K562 (cell line): ENCODE measurements around the gene ZC3HAV1L. TPM values are rescaled to one million over a fixed set of nuclear protein-coding genes. Genes with fewer than 3 reads are reported as not detected.

Experiments used
- ATAC-seq: fragments of 200-7000 bp; cut with Tn5 transposase; 3 replicates; pipeline ENCODE4 v1.9.1; 2020; ENCODE audit warnings: moderate library complexity
- BruUV-seq: library from RNA; stranded (reverse); fragments of 400-500 nt; replicated peaks from 2 replicates; lab custom pipeline; 2021; lab: Mats Ljungman, UMichigan
- CTCF ChIA-PET: fragments of 300-600 bp; formaldehyde crosslinking; extraction: SDS; loops from one replicate; lab custom pipeline; 2021; ENCODE audit warnings: low intra/inter-chr PET ratio; lab: Yijun Ruan, JAX
- POLR2A ChIA-PET: fragments of 300-600, 350-650 bp; sonication (Branson Sonifier 250); formaldehyde crosslinking; extraction: SDS; loops from one replicate; lab custom pipeline; 2021; ENCODE audit warnings: antibody characterized with exemption, inconsistent platforms; lab: Yijun Ruan, JAX
- DNase-seq, 4 experiments: peaks; one replicate each; pipeline versions ENCODE4 v3.0.0 to v3.0.0-alpha.2; 2011 to 2018; ENCODE audit warnings: low spot score in 3 of 4, mixed read lengths in 3 of 4; ENCODE audit errors: extremely low read depth in 1 of 4
- FAIRE-seq: peaks from 2 replicates; lab custom pipeline; 2011; peaks lifted over from hg19 to GRCh38; lab: Jason Lieb, UNC
- H2AFZ ChIP-seq: 2 replicates; pipeline ENCODE4 v1.6.0; 2011; ENCODE audit warnings: low read depth, low read length, control low read depth, inconsistent platforms
- H3K27ac ChIP-seq: fragments of 200-600 bp; 3 replicates; pipeline ENCODE4 v1.8.0; 2011; ENCODE audit warnings: low read depth, mild to moderate bottlenecking, control low read depth, inconsistent platforms, low read length, moderate library complexity, mixed read lengths; ENCODE audit errors: extremely low read depth
- H3K27me3 ChIP-seq, 2 experiments: fragments of 300-600 bp in 1 of 2; 2 replicates in 1 of 2; 3 replicates in 1 of 2; pipeline versions ENCODE4 v1.6.0 to v1.8.0; 2011; ENCODE audit warnings: inconsistent platforms in 2 of 2, low read length in 2 of 2, mild to moderate bottlenecking in 1 of 2, mixed read lengths in 1 of 2, moderate library complexity in 1 of 2; ENCODE audit not compliant: control insufficient read depth in 2 of 2, insufficient read depth in 2 of 2
- H3K36me3 ChIP-seq: fragments of 300-600 bp; 3 replicates; pipeline ENCODE4 v1.8.0; 2011; ENCODE audit warnings: mild to moderate bottlenecking, low read length, inconsistent platforms; ENCODE audit not compliant: control insufficient read depth, insufficient read depth
- H3K4me1 ChIP-seq, 2 experiments: fragments of 200-600 bp in 1 of 2; replicated peaks in 1 of 2; 2 replicates in 1 of 2; 3 replicates in 1 of 2; pipeline versions ENCODE4 v1.5.1 to v1.8.0; 2011; ENCODE audit warnings: inconsistent platforms in 2 of 2, low read length in 2 of 2, mild to moderate bottlenecking in 1 of 2, mixed read lengths in 1 of 2, moderate library complexity in 1 of 2; ENCODE audit not compliant: control insufficient read depth in 2 of 2, insufficient read depth in 2 of 2
- H3K4me2 ChIP-seq: 2 replicates; pipeline ENCODE4 v1.6.1; 2011; ENCODE audit warnings: low read length, control low read depth, inconsistent platforms, mixed read lengths; ENCODE audit not compliant: insufficient read depth
- H3K4me3 ChIP-seq: fragments of 200-600 bp; sonication (generic), shearing (Covaris generic); 2 replicates; pipeline ENCODE4 v1.5.1; 2016; ENCODE audit warnings: control low read depth, inconsistent platforms
- H3K79me2 ChIP-seq: fragments of 200-600 bp; 3 replicates; pipeline ENCODE4 v1.8.0; 2011; ENCODE audit warnings: low read length, inconsistent platforms; ENCODE audit not compliant: control insufficient read depth, insufficient read depth
- H3K9ac ChIP-seq, 2 experiments: 2 replicates each; pipeline versions ENCODE4 v1.6.0 to v1.6.1; 2011; ENCODE audit warnings: low read depth in 2 of 2, low read length in 2 of 2, control low read depth in 1 of 2, inconsistent platforms in 1 of 2, mild to moderate bottlenecking in 1 of 2, mixed read lengths in 1 of 2; ENCODE audit not compliant: insufficient read depth in 1 of 2
- H3K9me1 ChIP-seq: one replicate; pipeline ENCODE4 v1.6.0; 2011; ENCODE audit warnings: inconsistent platforms, mild to moderate bottlenecking, low read length, moderate library complexity; ENCODE audit not compliant: control insufficient read depth, insufficient read depth
- H3K9me3 ChIP-seq: replicated peaks from 2 replicates; pipeline ENCODE4 v1.5.1; 2011; ENCODE audit warnings: low read depth, low read length, inconsistent platforms; ENCODE audit not compliant: control insufficient read depth, insufficient read depth
- H4K20me1 ChIP-seq: replicated peaks from 2 replicates; pipeline ENCODE4 v1.6.1; 2011; ENCODE audit warnings: low read length, inconsistent platforms, mixed read lengths; ENCODE audit not compliant: control insufficient read depth, insufficient read depth
- CBX1 ChIP-seq: sonication (generic); IDR thresholded peaks from 2 replicates; pipeline ENCODE4 v1.6.1; 2016; ENCODE audit warnings: antibody characterized with exemption, low read depth, mild to moderate bottlenecking
- HSF4 ChIP-seq: fragments of 250-450 bp; sonication (Bioruptor Pico); IDR thresholded peaks from 2 replicates; pipeline ENCODE4 v2.1.2; 2022; ENCODE audit warnings: mild to moderate bottlenecking, moderate library complexity, borderline replicate concordance
- JUN ChIP-seq, 2 experiments: sonication (generic) in 1 of 2; formaldehyde crosslinking in 1 of 2; IDR thresholded peaks; 2 replicates each; pipeline versions ENCODE4 v1.6.1 to v1.8.0; 2012 to 2022; ENCODE audit warnings: borderline replicate concordance in 2 of 2, mild to moderate bottlenecking in 2 of 2, improper control_type of control experiment in 1 of 2, low read depth in 1 of 2, low read length in 1 of 2, missing genetic modification reagents in 1 of 2
- NCOA2 ChIP-seq, 2 experiments: fragments of 450-650 bp; IDR thresholded peaks; 2 replicates each; pipeline ENCODE4 v1.6.1; 2018; ENCODE audit warnings: mild to moderate bottlenecking in 2 of 2, moderate library complexity in 1 of 2; ENCODE audit not compliant: partially characterized antibody in 2 of 2
- PCBP1 ChIP-seq: fragments of 200-400 bp; formaldehyde crosslinking; IDR thresholded peaks from 2 replicates; pipeline ENCODE4 v1.6.1; 2018; ENCODE audit warnings: mild to moderate bottlenecking, low read depth, low read length; ENCODE audit not compliant: poor library complexity, severe bottlenecking
- POLR2A ChIP-seq: fragments of 450-650 bp; conservative IDR thresholded peaks from 2 replicates; pipeline ENCODE4 v1.6.1; 2016
- SUPT5H ChIP-seq: fragments of 450-650 bp; IDR thresholded peaks from 2 replicates; pipeline ENCODE4 v1.6.1; 2016
- ZBTB5 ChIP-seq: fragments of 450-650 bp; IDR thresholded peaks from 2 replicates; pipeline ENCODE4 v1.6.1; 2017; ENCODE audit warnings: antibody characterized with exemption
- WGBS: fragments of 100-300 bp; shearing (Covaris generic); methylation state at CpG from one replicate; pipeline ENCODE4 v1.1.6; 2016; ENCODE audit warnings: low coverage, mixed read lengths; ENCODE audit not compliant: insufficient coverage; ENCODE audit errors: missing lambda C conversion rate; 5-methylcytosine and 5-hydroxymethylcytosine counted together
- in situ Hi-C: fragments of 300-500 bp; cut with MboI; formaldehyde crosslinking; loops from 4 replicates; pipeline ENCODE4 v1.15.0; 2018; ENCODE audit warnings: inconsistent platforms, mixed read lengths
- intact Hi-C: fragments of 100-400 bp; cut with micrococcal nuclease; formaldehyde crosslinking; loops from 2 replicates; pipeline ENCODE4 v1.14.2; 2022
- polyA plus RNA-seq, 8 experiments: library from polyadenylated mRNA; depleted of rRNA in 4 of 8; stranded (reverse) in 5 of 8; unstranded in 3 of 8; fragments of >200 nt; fragmentation: Nextera tagmentation in 2 of 8; fragmentation: Illumina TruSeq in 1 of 8; extraction: Ambion mirVana in 2 of 8; extraction: Trizol in 1 of 8; gene quantifications; 2 replicates each; pipeline versions ENCODE4 v1.2.1 to v1.2.3, GENCODE V29; 2011 to 2014; ENCODE audit warnings: inconsistent platforms in 1 of 8, missing spikeins in 1 of 8
- total RNA-seq, 7 experiments: library from RNA; depleted of rRNA in 6 of 7; stranded (reverse); fragments of >200 nt in 6 of 7; fragmentation: Illumina TruSeq in 2 of 7; extraction: Trizol in 2 of 7; gene quantifications; 2 replicates each; pipeline versions ENCODE4 v1.2.1 to v1.2.3, GENCODE V29; 2011 to 2021; ENCODE audit warnings: low replicate concordance in 1 of 7

ZC3HAV1L gene
- total and polyA plus RNA-seq, 9 of the 15 experiments (the other 6 are each of a cell fraction or from before 2014, with no cell fraction given) = not detected

DNA sequence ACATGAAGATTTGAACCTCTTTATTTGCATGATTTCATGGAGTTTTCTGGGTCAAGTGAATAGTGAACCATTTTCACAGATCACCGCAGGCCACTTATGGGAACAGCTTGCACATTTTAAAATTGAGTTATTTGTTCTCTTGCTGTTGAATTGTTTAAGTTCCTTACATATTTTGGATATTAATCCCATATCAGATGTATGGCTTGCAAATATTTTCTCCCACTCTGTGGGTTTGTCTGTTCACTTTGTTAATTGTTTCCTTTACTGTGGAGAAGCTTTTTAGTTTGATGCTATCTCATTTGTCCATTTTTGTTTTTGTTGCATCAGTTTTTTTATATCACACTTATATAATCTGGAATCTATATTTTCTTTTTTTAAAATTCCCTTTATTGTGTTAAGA is 14.1 kb upstream of the ZC3HAV1L start:
- Histone ChIP-seq H3K27ac (no peak overlapping the region), H3K9me3 (no peaks in the 10 kb centered on the region), H3K4me2 (no peak overlapping the region), H3K79me2 (no peaks in the 10 kb centered on the region), H3K9me1 (no peaks in the 10 kb centered on the region), H3K4me1 (peaks cover 5 to 10% of the 10 kb centered on the region in 2 experiments; a peak in 4 of 5 replicates), H3K4me3 (no peak overlapping the region), H3K36me3 (peaks cover 85% of the 10 kb centered on the region), H4K20me1 (no peaks in the 10 kb centered on the region), H2AFZ (no peak overlapping the region), H3K9ac (no peak overlapping the region), H3K27me3 (no peaks in the 10 kb centered on the region)
- FAIRE-seq = no peak
- ChIA-PET POLR2A (interaction anchor here (0.6 to 1.7 kb wide), 3 partner anchors 8 to 990 kb away, joined by 3 to 5 read pairs (median 4); no protein-coding TSS in a partner anchor), CTCF (no interaction called here)
- no TSS peak for BruUV-seq
- 100% methylated on average over 1 of the region's 1 CpG for WGBS
- no peak for DNase-seq
- in situ Hi-C loops = no loop called here
- intact Hi-C loops = no loop called here
- TF ChIP-seq SUPT5H (no peak), POLR2A (no peak), PCBP1 (no peak), JUN (IDR thresholded peaks at IDR 0.05; ENCODE audit: borderline replicate concordance, low read depth, low read length) (no peak), JUN (CRISPR knock-in tag; IDR thresholded peaks at IDR 0.05; ENCODE audit: borderline replicate concordance) (no peak), CBX1 (no peak)
- no peak for ATAC-seq

- no peaks in the 10 kb centered on the region for H4K20me1 ChIP-seq
- no peak for DNase-seq
- no peaks in the 10 kb centered on the region for H3K27me3 ChIP-seq
- FAIRE-seq = no peak
- peaks cover 4 to 15% of the 10 kb centered on the region in 2 experiments; a peak in 4 of 5 replicates for H3K4me1 ChIP-seq
- ChIA-PET CTCF (no interaction called here), POLR2A (interaction anchor here (1.3 to 1.7 kb wide), 2 partner anchors 9 to 11 kb away, joined by 4 to 5 read pairs; no protein-coding TSS in a partner anchor)
- H3K79me2 ChIP-seq = no peaks in the 10 kb centered on the region
- no peak overlapping the region for H3K4me2 ChIP-seq
- no peaks in the 10 kb centered on the region for H3K9me1 ChIP-seq
- H3K36me3 ChIP-seq = peaks cover 77% of the 10 kb centered on the region
- no peak overlapping the region for H3K4me3 ChIP-seq
- in situ Hi-C loops = no loop called here
- H3K9ac ChIP-seq = no peak overlapping the region
- 79% methylated on average over 7 of the region's 7 CpGs for WGBS
- no TSS peak for BruUV-seq
- no peak overlapping the region for H2AFZ ChIP-seq
- no peak for TF ChIP-seq ZBTB5
- no peak for TF ChIP-seq NCOA2 (IDR thresholded peaks at IDR 0.05; ENCODE audit: partially characterized antibody in 2 of 2)
- TF ChIP-seq HSF4 = no peak
- intact Hi-C loops = no loop called here
- no peak for ATAC-seq
- H3K9me3 ChIP-seq = no peaks in the 10 kb centered on the region
- H3K27ac ChIP-seq = no peak overlapping the region
These were observed 13.3 kb upstream of the ZC3HAV1L start for GRCh38 chr7:139049111-139049510.
